B cell (primary cell): ENCODE results near the gene TFDP1. TPM values are rescaled to one million over a fixed set of nuclear protein-coding genes. Genes with fewer than 3 reads are reported as not detected.

ENCODE experiments used
- ATAC-seq: fragments of 200-7000 bp; cut with Tn5 transposase; one replicate; pipeline ENCODE4 v1.10.0; 2021; ENCODE audit warnings: low read depth, mild to moderate bottlenecking, moderate number of reproducible peaks, moderate library complexity
- CTCF ChIA-PET: fragments of 350-600 bp; sonication (Branson Sonifier 250); formaldehyde crosslinking; loops from one replicate; lab custom pipeline; 2021; ENCODE audit warnings: antibody characterized with exemption, inconsistent platforms; lab: Charles Lee
- POLR2A ChIA-PET: fragments of 350-600 bp; sonication (Branson Sonifier 250); formaldehyde crosslinking; loops from one replicate; lab custom pipeline; 2021; ENCODE audit warnings: antibody characterized with exemption; lab: Charles Lee
- DNase-seq: peaks from one replicate; pipeline ENCODE4 v3.0.0; 2013
- H2AFZ ChIP-seq: 2 replicates; pipeline ENCODE4 v1.6.1; 2012; ENCODE audit warnings: mild to moderate bottlenecking, low read depth, low read length; ENCODE audit not compliant: insufficient read depth, poor library complexity, severe bottlenecking
- H3K27ac ChIP-seq, 2 donors: 1 replicate in 1 of 2; 2 replicates in 1 of 2; pipeline ENCODE4 v1.5.1; 2012 to 2013; ENCODE audit warnings: low read length in 2 of 2, mild to moderate bottlenecking in 2 of 2, moderate library complexity in 1 of 2
- H3K27me3 ChIP-seq, 4 experiments: fragments of 200-600 bp in 1 of 4; sonication (generic) in 1 of 4; replicated peaks in 1 of 4; 1 replicate in 2 of 4; 2 replicates in 2 of 4; pipeline versions ENCODE4 v1.6.1 to v1.7.0; 2013 to 2016; ENCODE audit warnings: low read length in 3 of 4, mild to moderate bottlenecking in 2 of 4, mixed read lengths in 1 of 4, moderate library complexity in 1 of 4; ENCODE audit not compliant: insufficient read depth in 4 of 4, control insufficient read depth in 3 of 4; ENCODE audit errors: control extremely low read depth in 1 of 4
- H3K36me3 ChIP-seq, 2 experiments: replicated peaks in 1 of 2; 1 replicate in 1 of 2; 2 replicates in 1 of 2; pipeline versions ENCODE4 v1.6.1 to v1.7.1; 2013; ENCODE audit warnings: low read length in 1 of 2; ENCODE audit not compliant: insufficient read depth in 2 of 2, control insufficient read depth in 1 of 2; ENCODE audit errors: control extremely low read depth in 1 of 2, extremely low read depth in 1 of 2
- H3K4me1 ChIP-seq, 2 donors: fragments of 200-600 bp in 1 of 2; sonication (generic) in 1 of 2; 1 replicate in 1 of 2; 2 replicates in 1 of 2; pipeline versions ENCODE4 v1.5.1 to v1.6.1; 2013 to 2017; ENCODE audit warnings: low read length in 2 of 2; ENCODE audit not compliant: control insufficient read depth in 2 of 2, insufficient read depth in 2 of 2
- H3K4me2 ChIP-seq: replicated peaks from 2 replicates; pipeline ENCODE3; 2012; ENCODE audit warnings: mild to moderate bottlenecking, low read depth, low read length; ENCODE audit not compliant: poor library complexity, severe bottlenecking
- H3K4me3 ChIP-seq, 5 experiments: fragments of 200-600 bp in 1 of 5; sonication (generic) in 1 of 5; 1 replicate in 3 of 5; 2 replicates in 2 of 5; pipeline versions ENCODE4 v1.5.1 to v1.7.0; 2011 to 2016; ENCODE audit warnings: low read length in 4 of 5, mild to moderate bottlenecking in 4 of 5, low read depth in 2 of 5, control low read depth in 1 of 5, moderate library complexity in 1 of 5; ENCODE audit not compliant: insufficient read depth in 1 of 5; ENCODE audit errors: control extremely low read depth in 1 of 5, extremely low read depth in 1 of 5
- H3K79me2 ChIP-seq: fragments of 200-600 bp; sonication (generic); one replicate; pipeline ENCODE4 v1.6.0; 2016; ENCODE audit warnings: low read length; ENCODE audit not compliant: control insufficient read depth, insufficient read depth
- H3K9ac ChIP-seq: fragments of 200-600 bp; sonication (generic); 2 replicates; pipeline ENCODE4 v1.6.1; 2017; ENCODE audit warnings: mild to moderate bottlenecking, low read length, moderate library complexity
- H3K9me3 ChIP-seq, 3 donors: one replicate each; pipeline versions ENCODE4 v1.6.1 to v1.7.1; 2013; ENCODE audit warnings: low read length in 2 of 3; ENCODE audit not compliant: control insufficient read depth in 2 of 3, insufficient read depth in 1 of 3; ENCODE audit errors: control extremely low read depth in 1 of 3
- H4K20me1 ChIP-seq: 2 replicates; pipeline ENCODE4 v1.6.0; 2012; ENCODE audit warnings: mild to moderate bottlenecking, low read length; ENCODE audit not compliant: insufficient read depth, control insufficient read depth, poor library complexity, severe bottlenecking
- H3K27ac Mint-ChIP-seq: one replicate; pipeline ENCODE4 v1.8.0; 2021; ENCODE audit warnings: mixed read lengths
- H3K27me3 Mint-ChIP-seq: one replicate; pipeline ENCODE4 v1.8.0; 2021; ENCODE audit warnings: mixed read lengths
- H3K4me1 Mint-ChIP-seq: one replicate; pipeline ENCODE4 v1.8.0; 2021; ENCODE audit warnings: mixed read lengths
- H3K4me3 Mint-ChIP-seq: one replicate; pipeline ENCODE4 v1.8.0; 2021; ENCODE audit warnings: mixed read lengths
- H3K9me3 Mint-ChIP-seq: one replicate; pipeline ENCODE4 v1.8.0; 2022; ENCODE audit warnings: mixed read lengths; ENCODE audit not compliant: insufficient read depth
- CTCF ChIP-seq: fragments of 200-600 bp; IDR thresholded peaks from one replicate; pipeline ENCODE4 v1.8.0; 2022; ENCODE audit warnings: antibody characterized with exemption, mild to moderate bottlenecking
- EZH2 ChIP-seq: IDR thresholded peaks from 2 replicates; pipeline ENCODE4 v1.6.1; 2012; ENCODE audit warnings: borderline replicate concordance, low read depth, mild to moderate bottlenecking, moderate library complexity, low read length; ENCODE audit not compliant: insufficient read depth, poor library complexity, severe bottlenecking
- WGBS: methylation state at CpG from one replicate; pipeline ENCODE4 v1.1.5; 2013; ENCODE audit warnings: missing lambda C conversion rate; ENCODE audit not compliant: insufficient coverage; 5-methylcytosine and 5-hydroxymethylcytosine counted together
- intact Hi-C: fragments of 100-400 bp; cut with micrococcal nuclease; formaldehyde crosslinking; loops from one replicate; pipeline ENCODE4 v1.10.0; 2022
- polyA plus RNA-seq: library from polyadenylated mRNA; depleted of rRNA; stranded (reverse); fragments of >200 nt; gene quantifications from 2 replicates; pipeline ENCODE4 v1.2.3, GENCODE V29; 2012
- total RNA-seq, 2 donors: library from RNA; stranded (reverse); fragments of 120-200 nt in 1 of 2; gene quantifications; 1 replicate in 1 of 2; 2 replicates in 1 of 2; pipeline versions ENCODE4 v1.2.3 to v1.2.4, GENCODE V29; 2013 to 2022

TFDP1 gene
- total and polyA plus RNA-seq, 2 donors (not counting 1 experiment from before 2014, with no cell fraction given), result 19.1 to 31.1 TPM

- Histone ChIP-seq H3K36me3 (no peaks in the 10 kb centered on the region), H3K27ac (no peak overlapping the region), H2AFZ (no peak overlapping the region), H3K79me2 (no peaks in the 10 kb centered on the region), H3K9ac (no peak overlapping the region), H3K4me1 (no peaks in the 10 kb centered on the region), H3K4me2 (no peak overlapping the region), H3K4me3 (no peak overlapping the region), H3K27me3 (peaks cover 0 to 11% (median 0%) of the 10 kb centered on the region in 4 experiments), H4K20me1 (no peaks in the 10 kb centered on the region), H3K9me3 (peaks cover 0 to 11% (median 1%) of the 10 kb centered on the region in 3 donors)
- peaks cover 3% of the 10 kb centered on the region for H3K9me3 Mint-ChIP-seq
- DNase-seq, result no peak
- no peaks in the 10 kb centered on the region for H3K4me1 Mint-ChIP-seq
- TF ChIP-seq CTCF, result no peak
- TF ChIP-seq EZH2, result no peak
- no peak overlapping the region for H3K4me3 Mint-ChIP-seq
- CTCF ChIA-PET, result no interaction called here
- no peak for ATAC-seq
- H3K27me3 Mint-ChIP-seq, result peaks cover 3% of the 10 kb centered on the region
- intact Hi-C loops, result no loop called here
- POLR2A ChIA-PET, result no interaction called here
- H3K27ac Mint-ChIP-seq, result no peak overlapping the region
- WGBS, result 75% methylated on average over 3 of the region's 3 CpGs
These were observed 81.2 kb downstream of the TFDP1 start for GRCh38 chr13:113665597-113666328.

- WGBS, result 96% methylated on average over 2 of the region's 2 CpGs
- no peaks in the 10 kb centered on the region for H3K4me1 ChIP-seq
- peaks cover 0 to 11% (median 0%) of the 10 kb centered on the region in 4 experiments for H3K27me3 ChIP-seq
- no peaks in the 10 kb centered on the region for H3K4me1 Mint-ChIP-seq
- no peaks in the 10 kb centered on the region for H3K36me3 ChIP-seq
- no peak overlapping the region for H3K27ac ChIP-seq
- DNase-seq (no peak), ATAC-seq (no peak)
- intact Hi-C loops, result no loop called here
- ChIA-PET CTCF (no interaction called here), POLR2A (no interaction called here)
- peaks cover 3% of the 10 kb centered on the region for H3K27me3 Mint-ChIP-seq
- no peak for TF ChIP-seq CTCF
- no peak for TF ChIP-seq EZH2
- no peak overlapping the region for H2AFZ ChIP-seq
- no peaks in the 10 kb centered on the region for H3K79me2 ChIP-seq
- H3K9ac ChIP-seq, result no peak overlapping the region
- H3K9me3 Mint-ChIP-seq, result no peaks in the 10 kb centered on the region
- no peak overlapping the region for H3K4me3 ChIP-seq
- peaks cover 0 to 14% (median 0%) of the 10 kb centered on the region in 3 donors for H3K9me3 ChIP-seq
- H3K4me2 ChIP-seq, result no peak overlapping the region
- no peak overlapping the region for H3K27ac Mint-ChIP-seq
- H4K20me1 ChIP-seq, result no peaks in the 10 kb centered on the region
- no peak overlapping the region for H3K4me3 Mint-ChIP-seq
These were observed 81.7 kb downstream of the TFDP1 start for GRCh38 chr13:113666329-113666670.
